WTC11 (cell line): Measurements from ENCODE around the gene NTF3. TPM values are rescaled to one million over a fixed set of nuclear protein-coding genes. Genes with fewer than 3 reads are reported as not detected.

Source experiments
- ATAC-seq: fragments of 200-7000 bp; cut with Tn5 transposase; 2 replicates; pipeline ENCODE4 v1.10.0; 2021; ENCODE audit warnings: mild to moderate bottlenecking, moderate library complexity
- CTCF ChIA-PET: fragments of 300-600 bp; sonication (Branson Sonifier 250); formaldehyde crosslinking; loops from one replicate; lab custom pipeline; 2021; ENCODE audit warnings: antibody characterized with exemption; lab: Charles Lee
- POLR2A ChIA-PET: fragments of 350-600 bp; sonication (Branson Sonifier 250); formaldehyde crosslinking; loops from one replicate; lab custom pipeline; 2021; ENCODE audit warnings: antibody characterized with exemption; lab: Charles Lee
- DNase-seq: peaks from one replicate; pipeline ENCODE4 v3.0.0; 2021; ENCODE audit warnings: low spot score
- H3K27ac Mint-ChIP-seq: 2 replicates; pipeline ENCODE4 v1.8.0; 2021; ENCODE audit warnings: mixed read lengths
- H3K27me3 Mint-ChIP-seq: 2 replicates; pipeline ENCODE4 v1.8.0; 2021; ENCODE audit warnings: low read depth, mild to moderate bottlenecking, moderate library complexity, mixed read lengths
- H3K36me3 Mint-ChIP-seq: 2 replicates; pipeline ENCODE4 v1.8.0; 2021; ENCODE audit warnings: mixed read lengths
- H3K4me1 Mint-ChIP-seq: 2 replicates; pipeline ENCODE4 v1.8.0; 2022; ENCODE audit warnings: mixed read lengths
- H3K4me3 Mint-ChIP-seq: 2 replicates; pipeline ENCODE4 v1.8.0; 2021; ENCODE audit warnings: mild to moderate bottlenecking, moderate library complexity, mixed read lengths
- H3K9me3 Mint-ChIP-seq: 2 replicates; pipeline ENCODE4 v1.8.0; 2021; ENCODE audit warnings: mixed read lengths
- AR ChIP-seq: fragments of 250-450 bp; sonication (Bioruptor Pico); IDR thresholded peaks from 2 replicates; pipeline ENCODE4 v1.9.0; 2021; ENCODE audit warnings: mild to moderate bottlenecking
- ATF1 ChIP-seq: sonication (generic); formaldehyde crosslinking; IDR thresholded peaks from 2 replicates; pipeline ENCODE4 v1.8.1; 2023; ENCODE audit warnings: mild to moderate bottlenecking, moderate library complexity, missing genetic modification reagents
- ATF2 ChIP-seq: sonication (generic); formaldehyde crosslinking; IDR thresholded peaks from 2 replicates; pipeline ENCODE4 v1.8.1; 2022; ENCODE audit warnings: low read depth, missing genetic modification reagents, borderline replicate concordance
- ATF3 ChIP-seq: sonication (generic); formaldehyde crosslinking; conservative IDR thresholded peaks from 2 replicates; pipeline ENCODE4 v1.8.1; 2022; ENCODE audit warnings: mild to moderate bottlenecking, missing genetic modification reagents
- CDX4 ChIP-seq: fragments of 250-450 bp; sonication (Bioruptor Pico); IDR thresholded peaks from 2 replicates; pipeline ENCODE4 v1.9.0; 2021; ENCODE audit warnings: moderate library complexity, mild to moderate bottlenecking, inconsistent platforms, borderline replicate concordance
- CREB1 ChIP-seq: sonication (generic); formaldehyde crosslinking; IDR thresholded peaks from 2 replicates; pipeline ENCODE4 v1.8.0; 2023; ENCODE audit warnings: mild to moderate bottlenecking, missing genetic modification reagents
- CREM ChIP-seq: sonication (generic); formaldehyde crosslinking; IDR thresholded peaks from 2 replicates; pipeline ENCODE4 v1.8.1; 2022; ENCODE audit warnings: mild to moderate bottlenecking, missing genetic modification reagents, moderate library complexity
- ELF4 ChIP-seq: sonication (generic); formaldehyde crosslinking; IDR thresholded peaks from 2 replicates; pipeline ENCODE4 v1.8.1; 2022; ENCODE audit warnings: low read depth, mild to moderate bottlenecking, moderate library complexity, missing genetic modification reagents
- FOXP4 ChIP-seq: sonication (generic); formaldehyde crosslinking; IDR thresholded peaks from 2 replicates; pipeline ENCODE4 v1.8.0; 2022; ENCODE audit warnings: mild to moderate bottlenecking, missing genetic modification reagents
- IRF2 ChIP-seq: sonication (generic); formaldehyde crosslinking; IDR thresholded peaks from 2 replicates; pipeline ENCODE4 v1.8.0; 2022; ENCODE audit warnings: low read depth, missing genetic modification reagents, borderline replicate concordance
- JAZF1 ChIP-seq: fragments of 250-450 bp; sonication (Bioruptor Pico); IDR thresholded peaks from 2 replicates; pipeline ENCODE4 v1.9.0; 2021; ENCODE audit warnings: moderate library complexity, mild to moderate bottlenecking, inconsistent platforms
- MLX ChIP-seq: sonication (generic); formaldehyde crosslinking; IDR thresholded peaks from 2 replicates; pipeline ENCODE4 v1.8.1; 2023; ENCODE audit warnings: mild to moderate bottlenecking, missing genetic modification reagents, moderate library complexity
- NFYB ChIP-seq: sonication (generic); formaldehyde crosslinking; conservative IDR thresholded peaks from 2 replicates; pipeline ENCODE4 v1.8.0; 2022; ENCODE audit warnings: low read depth, missing genetic modification reagents
- NR1H2 ChIP-seq: sonication (generic); formaldehyde crosslinking; IDR thresholded peaks from 2 replicates; pipeline ENCODE4 v1.9.0; 2021; ENCODE audit warnings: mild to moderate bottlenecking, moderate library complexity, missing genetic modification reagents
- NR3C1 ChIP-seq: sonication (generic); formaldehyde crosslinking; conservative IDR thresholded peaks from 2 replicates; pipeline ENCODE4 v1.8.1; 2023; ENCODE audit warnings: low read depth, mild to moderate bottlenecking, missing genetic modification reagents
- OVOL2 ChIP-seq: fragments of 250-450 bp; sonication (Bioruptor Pico); IDR thresholded peaks from 2 replicates; pipeline ENCODE4 v1.9.0; 2021; ENCODE audit warnings: mild to moderate bottlenecking, borderline replicate concordance
- TP53 ChIP-seq: sonication (generic); formaldehyde crosslinking; IDR thresholded peaks from 2 replicates; pipeline ENCODE4 v1.8.1; 2023; ENCODE audit warnings: mild to moderate bottlenecking, missing genetic modification reagents
- USF2 ChIP-seq: sonication (generic); formaldehyde crosslinking; IDR thresholded peaks from 2 replicates; pipeline ENCODE4 v1.8.1; 2023; ENCODE audit warnings: mild to moderate bottlenecking, missing genetic modification reagents, moderate library complexity
- ZNF138 ChIP-seq: sonication (generic); formaldehyde crosslinking; conservative IDR thresholded peaks from 2 replicates; pipeline ENCODE4 v1.8.1; 2022; ENCODE audit warnings: mild to moderate bottlenecking, moderate library complexity, missing genetic modification reagents
- ZNF425 ChIP-seq: fragments of 250-450 bp; sonication (Bioruptor Pico); conservative IDR thresholded peaks from 2 replicates; pipeline ENCODE4 v1.9.0; 2021; ENCODE audit warnings: mild to moderate bottlenecking
- ZNF512 ChIP-seq: sonication (generic); formaldehyde crosslinking; IDR thresholded peaks from 2 replicates; pipeline ENCODE4 v1.8.1; 2022; ENCODE audit warnings: missing genetic modification reagents, borderline replicate concordance
- ZSCAN18 ChIP-seq: fragments of 250-450 bp; sonication (Bioruptor Pico); IDR thresholded peaks from 2 replicates; pipeline ENCODE4 v2.1.2; 2022; ENCODE audit warnings: mild to moderate bottlenecking, moderate library complexity
- total RNA-seq: library from RNA; stranded (reverse); gene quantifications from 3 replicates; pipeline ENCODE4 v1.2.3, GENCODE V29; 2021

Gene NTF3
- total RNA-seq, 1 experiment from 2014 or later = 1.3 TPM

- TF ChIP-seq NR3C1 (CRISPR knock-in tag) (no peak), NR1H2 (CRISPR knock-in tag) (no peak), AR (CRISPR knock-in tag) (no peak), JAZF1 (CRISPR knock-in tag) (no peak)
These were observed 33.5 kb downstream of the NTF3 start (continued) for GRCh38 chr12:5465384-5465783.

- DNase-seq (no peak), ATAC-seq (no peak)
These were observed 34.6 kb downstream of the NTF3 start for GRCh38 chr12:5466521-5466960.

More at GRCh38 chr12:5466521-5466960, 34.6 kb downstream of the NTF3 start:
- Mint-ChIP-seq H3K36me3 (no peaks in the 10 kb centered on the region), H3K27me3 (no peaks in the 10 kb centered on the region), H3K9me3 (peaks cover 6% of the 10 kb centered on the region)
- POLR2A ChIA-PET = no interaction called here
- CTCF ChIA-PET = no interaction called here
- TF ChIP-seq ATF1 (no peak), ATF2 (no peak), ELF4 (CRISPR knock-in tag) (no peak), FOXP4 (no peak), IRF2 (no peak), MLX (no peak), ZSCAN18 (no peak), CREB1 (no peak), ZNF512 (CRISPR knock-in tag) (no peak), OVOL2 (no peak), USF2 (CRISPR knock-in tag) (no peak), ZNF425 (no peak), ZNF138 (no peak), NFYB (CRISPR knock-in tag) (no peak), CDX4 (CRISPR knock-in tag) (no peak), CREM (CRISPR knock-in tag) (no peak), TP53 (CRISPR knock-in tag) (no peak), ATF3 (no peak)
- TF ChIP-seq, all 79 proteins: peak for 0
- no peak overlapping the region for H3K27ac Mint-ChIP-seq
- no peak overlapping the region for H3K4me3 Mint-ChIP-seq
- peaks cover 12% of the 10 kb centered on the region for H3K4me1 Mint-ChIP-seq
